ENCODE results near the gene BRD1.

BRD1 gene

DNA sequence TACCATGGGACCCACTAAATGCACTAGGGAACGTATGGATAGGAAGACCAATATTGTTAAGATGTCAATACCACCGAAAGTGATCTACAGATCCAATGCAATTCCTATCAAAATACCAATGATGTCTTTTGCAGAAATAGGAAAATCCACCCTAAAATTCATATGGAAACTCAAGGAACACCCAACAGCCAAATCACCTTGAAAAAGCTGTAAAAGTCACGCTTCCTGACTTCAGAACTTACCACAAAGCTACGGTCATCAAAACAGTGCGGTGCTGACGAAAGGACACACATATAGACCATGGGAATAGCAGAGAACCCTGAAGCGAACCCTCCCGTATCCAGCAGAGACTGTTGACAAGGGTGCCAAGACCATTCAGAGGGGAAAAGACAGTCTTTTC lies 20.5 kb downstream of the BRD1 start:
- H3K36me3 Mint-ChIP-seq (ENCODE audit: low read depth): peaks cover 32% of the 10 kb centered on the region
- ATAC-seq: no peak
- H3K4me3 Mint-ChIP-seq: peak overlapping the region; percentile 27
- no peak for DNase-seq
- no peaks in the 10 kb centered on the region for H3K27me3 Mint-ChIP-seq
- peaks cover 67% of the 10 kb centered on the region for H3K4me1 Mint-ChIP-seq
- H3K9me3 Mint-ChIP-seq: no peaks in the 10 kb centered on the region
- peak overlapping the region; percentile 17 for H3K27ac Mint-ChIP-seq

DNA sequence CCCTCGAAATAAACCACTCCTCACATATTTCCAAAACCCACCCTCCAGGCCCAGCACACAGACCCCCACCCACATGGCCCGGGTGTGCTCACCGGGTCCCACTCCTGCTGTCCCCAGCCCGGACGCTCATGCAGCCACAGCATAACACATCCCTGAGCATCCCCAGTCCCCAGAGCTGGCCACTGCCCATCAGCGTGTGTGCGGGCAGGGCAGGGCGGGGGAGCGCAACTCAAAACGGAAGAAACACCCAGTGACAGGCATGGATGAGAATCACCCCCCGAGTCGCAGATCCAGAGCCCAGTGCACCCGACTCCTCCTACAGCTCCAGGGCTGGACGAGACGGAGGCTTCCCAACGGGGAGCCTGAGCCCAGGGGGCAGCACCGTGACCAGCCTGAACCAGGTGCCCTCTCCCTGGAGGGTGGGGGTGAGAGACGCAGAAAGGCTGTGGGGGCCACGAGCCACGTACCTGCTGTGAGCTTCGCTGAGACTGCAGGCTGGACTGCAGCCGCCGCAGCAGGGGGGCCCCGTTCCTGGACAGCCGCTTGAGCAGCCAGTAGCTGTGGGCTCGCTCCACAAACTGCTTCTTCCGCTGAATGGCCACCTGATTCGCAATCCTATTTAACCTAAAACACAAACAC lies 23.8 kb downstream of the BRD1 start:
- no peaks in the 10 kb centered on the region for H3K9me3 Mint-ChIP-seq
- ATAC-seq (no peak), DNase-seq (no peak)
- no peak overlapping the region for H3K4me3 Mint-ChIP-seq
- peaks cover 41% of the 10 kb centered on the region for H3K4me1 Mint-ChIP-seq
- peaks cover 28% of the 10 kb centered on the region for H3K36me3 Mint-ChIP-seq (ENCODE audit: low read depth)
- H3K27me3 Mint-ChIP-seq: no peaks in the 10 kb centered on the region
- H3K27ac Mint-ChIP-seq: peak overlapping the region; percentile 42

- Mint-ChIP-seq H3K27ac (peak overlapping the region; percentile 42), H3K9me3 (no peaks in the 10 kb centered on the region), H3K4me3 (no peak overlapping the region), H3K4me1 (peaks cover 35% of the 10 kb centered on the region), H3K27me3 (no peaks in the 10 kb centered on the region), H3K36me3 (ENCODE audit: low read depth) (peaks cover 27% of the 10 kb centered on the region)
- ATAC-seq: no peak
- no peak for DNase-seq
Measured at GRCh38 chr22:49803134-49803533, 24.5 kb downstream of the BRD1 start.

DNA sequence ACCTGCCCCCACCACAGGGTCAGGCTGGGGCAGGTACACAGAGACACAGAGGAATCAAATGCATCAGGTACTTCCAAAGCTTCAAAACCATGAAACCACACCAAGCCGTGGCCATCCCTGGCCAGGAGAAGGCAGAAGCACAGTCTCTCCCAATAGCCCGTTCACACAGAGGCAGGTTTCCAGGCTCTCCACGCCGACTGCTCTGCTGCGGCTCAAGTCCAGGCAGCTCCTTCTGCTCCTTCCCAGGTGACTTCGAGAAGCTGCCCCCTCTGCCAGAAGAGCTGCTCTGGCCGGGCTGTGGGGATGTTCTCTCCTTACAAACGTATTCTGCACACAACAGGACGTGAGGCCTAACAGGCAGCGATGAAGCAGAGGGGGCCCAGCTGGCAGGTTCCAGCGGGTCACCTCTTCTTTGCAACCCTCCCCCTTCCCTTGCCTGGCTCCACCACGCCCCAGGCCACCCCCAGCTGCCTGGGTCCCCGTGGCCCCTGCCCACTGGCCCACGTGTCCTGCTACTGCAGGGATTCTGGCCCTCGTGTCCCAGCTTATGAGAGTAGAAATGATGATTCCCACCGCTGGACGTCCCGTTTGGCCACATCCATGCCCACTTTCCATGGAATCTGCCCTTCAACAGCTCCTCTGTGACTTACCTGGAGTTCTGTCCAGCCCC lies 26.1 kb downstream of the BRD1 start:
- no peak overlapping the region for H3K27ac Mint-ChIP-seq
- ATAC-seq (no peak), DNase-seq (no peak)
- no peak overlapping the region for H3K4me3 Mint-ChIP-seq
- H3K27me3 Mint-ChIP-seq: no peaks in the 10 kb centered on the region
- peaks cover 19% of the 10 kb centered on the region for H3K4me1 Mint-ChIP-seq
- no peaks in the 10 kb centered on the region for H3K9me3 Mint-ChIP-seq
- peaks cover 26% of the 10 kb centered on the region for H3K36me3 Mint-ChIP-seq (ENCODE audit: low read depth)

GRCh38 chr22:49800408-49801238 lies 27.1 kb downstream of the BRD1 start:
- peaks cover 13% of the 10 kb centered on the region for H3K4me1 Mint-ChIP-seq
- no peak for DNase-seq
- H3K4me3 Mint-ChIP-seq: no peak overlapping the region
- H3K9me3 Mint-ChIP-seq: no peaks in the 10 kb centered on the region
- H3K27ac Mint-ChIP-seq: peak overlapping the region; percentile 7
- ATAC-seq: no peak
- H3K36me3 Mint-ChIP-seq (ENCODE audit: low read depth): peaks cover 24% of the 10 kb centered on the region
- H3K27me3 Mint-ChIP-seq: no peaks in the 10 kb centered on the region

- Mint-ChIP-seq H3K4me1 (peaks cover 10% of the 10 kb centered on the region), H3K27ac (no peak overlapping the region), H3K36me3 (ENCODE audit: low read depth) (peaks cover 29% of the 10 kb centered on the region), H3K9me3 (no peaks in the 10 kb centered on the region), H3K4me3 (no peak overlapping the region), H3K27me3 (no peaks in the 10 kb centered on the region)
- no peak for DNase-seq
- no peak for ATAC-seq
Measured at GRCh38 chr22:49799431-49800075, 28.1 kb downstream of the BRD1 start.

DNA sequence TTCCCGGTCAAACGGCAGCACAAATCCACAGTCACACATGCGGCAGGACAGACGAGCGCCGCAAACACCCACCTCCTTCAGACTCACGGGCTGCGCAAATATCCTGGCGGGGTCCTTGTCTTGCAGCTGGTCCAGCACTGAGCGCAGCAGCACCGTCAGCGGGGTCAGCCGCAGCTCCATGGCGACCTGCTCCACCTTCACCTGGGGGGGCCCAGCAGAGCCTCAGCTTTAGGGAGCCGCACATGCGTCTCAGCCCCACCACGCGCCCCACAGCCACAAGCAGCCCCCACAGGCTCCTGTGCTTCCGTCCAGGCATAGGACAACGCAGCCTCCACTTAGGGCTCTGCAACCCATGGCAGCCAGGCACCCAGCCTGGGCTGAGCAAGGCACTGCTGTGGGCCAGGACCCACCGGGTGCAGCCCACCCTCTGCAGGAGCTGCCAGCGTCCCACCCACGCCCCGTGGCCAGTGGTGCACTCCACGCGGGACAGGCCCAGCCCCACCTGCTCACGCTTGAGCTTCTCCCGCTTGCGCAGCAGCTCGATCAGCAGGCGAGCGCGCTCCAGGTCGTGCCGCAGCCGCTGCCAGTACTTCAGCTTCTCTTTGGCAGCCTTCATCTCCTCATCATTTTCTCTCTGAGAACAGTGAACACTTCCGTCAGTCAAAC lies 29.1 kb downstream of the BRD1 start:
- no peak for DNase-seq
- no peaks in the 10 kb centered on the region for H3K9me3 Mint-ChIP-seq
- no peak overlapping the region for H3K4me3 Mint-ChIP-seq
- ATAC-seq: no peak
- H3K36me3 Mint-ChIP-seq (ENCODE audit: low read depth): peaks cover 25% of the 10 kb centered on the region
- peaks cover 5% of the 10 kb centered on the region for H3K4me1 Mint-ChIP-seq
- H3K27me3 Mint-ChIP-seq: no peaks in the 10 kb centered on the region
- H3K27ac Mint-ChIP-seq: no peak overlapping the region

DNA sequence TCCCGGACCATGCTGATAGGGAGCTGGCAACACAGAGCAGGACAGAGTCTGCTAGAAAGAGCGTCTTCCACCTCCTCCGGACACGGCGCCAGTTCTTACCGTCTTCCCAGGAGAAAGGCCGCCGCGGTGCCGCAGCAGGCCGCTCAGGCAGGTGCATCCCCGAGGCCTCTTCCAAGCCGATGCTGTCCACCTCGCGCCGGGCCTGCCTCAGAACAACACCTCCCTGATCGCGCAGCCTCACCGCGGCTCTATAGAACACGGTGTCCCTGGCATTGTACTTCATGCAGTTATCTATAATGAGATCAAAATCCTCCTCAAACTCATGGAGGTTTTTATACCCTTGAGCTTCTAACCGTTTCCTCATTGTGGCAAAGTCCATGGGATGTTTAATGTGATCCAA lies 30.0 kb downstream of the BRD1 start:
- H3K36me3 Mint-ChIP-seq (ENCODE audit: low read depth): peaks cover 32% of the 10 kb centered on the region
- H3K4me3 Mint-ChIP-seq: no peak overlapping the region
- no peaks in the 10 kb centered on the region for H3K9me3 Mint-ChIP-seq
- H3K27me3 Mint-ChIP-seq: no peaks in the 10 kb centered on the region
- ATAC-seq (no peak), DNase-seq (no peak)
- H3K4me1 Mint-ChIP-seq: peaks cover 2% of the 10 kb centered on the region
- no peak overlapping the region for H3K27ac Mint-ChIP-seq

- no peak for DNase-seq
- H3K27me3 Mint-ChIP-seq: no peaks in the 10 kb centered on the region
- no peaks in the 10 kb centered on the region for H3K9me3 Mint-ChIP-seq
- H3K36me3 Mint-ChIP-seq (ENCODE audit: low read depth): peaks cover 34% of the 10 kb centered on the region
- peaks cover 4% of the 10 kb centered on the region for H3K4me1 Mint-ChIP-seq
- H3K27ac Mint-ChIP-seq: no peak overlapping the region
- H3K4me3 Mint-ChIP-seq: no peak overlapping the region
- no peak for ATAC-seq
Measured at GRCh38 chr22:49796596-49797270, 30.9 kb downstream of the BRD1 start.

- H3K4me1 Mint-ChIP-seq: peaks cover 15% of the 10 kb centered on the region
- no peaks in the 10 kb centered on the region for H3K27me3 Mint-ChIP-seq
- no peaks in the 10 kb centered on the region for H3K9me3 Mint-ChIP-seq
- DNase-seq (no peak), ATAC-seq (no peak)
- no peak overlapping the region for H3K4me3 Mint-ChIP-seq
- H3K36me3 Mint-ChIP-seq (ENCODE audit: low read depth): peaks cover 38% of the 10 kb centered on the region
- H3K27ac Mint-ChIP-seq: no peak overlapping the region
Measured at GRCh38 chr22:49795521-49795920, 32.2 kb downstream of the BRD1 start.

- Mint-ChIP-seq H3K36me3 (ENCODE audit: low read depth) (peaks cover 43% of the 10 kb centered on the region), H3K27ac (no peak overlapping the region)
Measured at GRCh38 chr22:49793871-49794270, 33.8 kb downstream of the BRD1 start.

DNA sequence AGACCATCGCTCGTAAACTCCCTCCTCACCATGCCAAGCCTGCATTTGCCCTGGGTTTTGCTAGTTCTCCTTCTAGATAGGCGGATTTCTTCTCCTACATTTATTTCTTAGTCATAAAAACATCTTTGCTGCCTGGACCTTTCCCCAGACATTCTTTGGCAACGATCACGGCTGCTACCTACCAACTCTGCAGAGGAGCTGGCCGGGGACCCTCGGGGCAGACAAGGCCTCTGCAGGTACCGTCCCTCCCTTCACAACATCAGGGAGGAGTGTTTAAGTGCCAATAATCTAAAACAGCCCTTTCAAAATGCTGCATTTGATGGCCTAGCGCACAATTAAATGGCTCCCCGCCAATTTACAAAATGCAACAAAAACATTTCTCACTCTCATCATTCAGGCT lies 34.4 kb downstream of the BRD1 start:
- Mint-ChIP-seq H3K4me1 (peaks cover 37% of the 10 kb centered on the region), H3K9me3 (no peaks in the 10 kb centered on the region), H3K4me3 (no peak overlapping the region), H3K27me3 (no peaks in the 10 kb centered on the region), H3K27ac (no peak overlapping the region), H3K36me3 (ENCODE audit: low read depth) (peaks cover 41% of the 10 kb centered on the region)
- ATAC-seq (no peak), DNase-seq (no peak)

More at GRCh38 chr22:49793871-49794270, 33.8 kb downstream of the BRD1 start:
- Mint-ChIP-seq H3K4me1 (peaks cover 31% of the 10 kb centered on the region), H3K27me3 (no peaks in the 10 kb centered on the region), H3K4me3 (no peak overlapping the region), H3K9me3 (no peaks in the 10 kb centered on the region)
- DNase-seq (no peak), ATAC-seq (no peak)

- Mint-ChIP-seq H3K36me3 (ENCODE audit: low read depth) (peaks cover 42% of the 10 kb centered on the region), H3K27ac (no peak overlapping the region), H3K4me1 (peaks cover 40% of the 10 kb centered on the region), H3K4me3 (no peak overlapping the region), H3K9me3 (no peaks in the 10 kb centered on the region), H3K27me3 (no peaks in the 10 kb centered on the region)
- DNase-seq (no peak), ATAC-seq (no peak)
Measured at GRCh38 chr22:49792107-49792506, 35.6 kb downstream of the BRD1 start.

DNA sequence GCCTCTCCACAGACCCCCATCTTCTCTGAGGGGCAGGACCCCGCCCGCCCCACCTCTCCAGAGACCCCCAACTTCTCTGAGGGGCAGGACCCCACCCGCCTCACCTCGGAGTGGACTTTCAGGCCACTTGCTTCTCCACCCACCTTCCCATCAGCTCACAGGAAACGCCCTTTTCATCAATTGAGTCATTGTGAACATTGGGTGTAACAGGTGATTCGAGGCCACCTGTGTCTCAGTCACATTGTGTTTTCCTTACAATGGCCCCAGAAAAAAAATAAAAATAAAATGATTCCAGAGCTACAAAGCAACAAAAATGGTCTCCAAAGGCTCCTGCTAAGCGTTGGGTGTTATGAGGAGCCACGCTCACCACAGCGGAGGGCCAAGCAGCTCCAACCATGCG lies 36.0 kb downstream of the BRD1 start:
- ATAC-seq (no peak), DNase-seq (no peak)
- Mint-ChIP-seq H3K4me1 (peaks cover 40% of the 10 kb centered on the region), H3K27me3 (no peaks in the 10 kb centered on the region), H3K36me3 (ENCODE audit: low read depth) (peaks cover 42% of the 10 kb centered on the region), H3K4me3 (no peak overlapping the region), H3K9me3 (no peaks in the 10 kb centered on the region), H3K27ac (no peak overlapping the region)
